Muscle of leg (tissue), 16 donors: Measurements from ENCODE around the gene GLYR1. TPM values are rescaled to one million over a fixed set of nuclear protein-coding genes. Genes with fewer than 3 reads are reported as not detected.
"Not testable (repeated sequence)": the region's sequence is repeated elsewhere in the genome, so short reads cannot be mapped to it uniquely, and the experiment has no call there.

Experiments used
- DNase-seq: peaks from one replicate; pipeline ENCODE4 v3.0.0; 2013
- H3K27ac ChIP-seq: one replicate; pipeline ENCODE4 v1.5.1; 2013; ENCODE audit warnings: mild to moderate bottlenecking, low read length, control low read depth
- H3K27me3 ChIP-seq: one replicate; pipeline ENCODE4 v1.6.1; 2013; ENCODE audit warnings: low read length; ENCODE audit not compliant: control insufficient read depth, insufficient read depth
- H3K36me3 ChIP-seq: one replicate; pipeline ENCODE4 v1.6.1; 2013; ENCODE audit warnings: low read length; ENCODE audit not compliant: control insufficient read depth, insufficient read depth
- H3K4me1 ChIP-seq: one replicate; pipeline ENCODE4 v1.6.1; 2013; ENCODE audit warnings: low read length; ENCODE audit not compliant: control insufficient read depth, insufficient read depth
- H3K4me3 ChIP-seq: one replicate; pipeline ENCODE4 v1.5.1; 2013; ENCODE audit warnings: low read length, control low read depth
- H3K9me3 ChIP-seq: replicated peaks from 2 replicates; pipeline ENCODE4 v1.6.1; 2013; ENCODE audit warnings: low read depth, low read length; ENCODE audit not compliant: control insufficient read depth
- WGBS: methylation state at CpG from one replicate; pipeline ENCODE4 v1.1.5; 2013; ENCODE audit warnings: missing lambda C conversion rate; ENCODE audit not compliant: insufficient coverage; 5-methylcytosine and 5-hydroxymethylcytosine counted together
- long read RNA-seq, 11 donors: transcript quantifications; one replicate each; lab custom pipeline, GENCODE V29; 2026
- polyA plus RNA-seq, 8 donors: library from polyadenylated mRNA; unstranded; fragments of 120-200 nt; gene quantifications; one replicate each; pipeline versions ENCODE4 v1.2.1 to v1.2.3, GENCODE V29; 2013; ENCODE audit warnings: inconsistent platforms in 1 of 8, low replicate concordance in 1 of 8; ENCODE audit not compliant: insufficient read length in 8 of 8, insufficient read depth in 1 of 8
- total RNA-seq: library from RNA; stranded (reverse); fragments of 120-200 nt; gene quantifications from one replicate; pipeline ENCODE4 v1.2.4, GENCODE V29; 2013

The GLYR1 gene
- total RNA-seq = 29.8 TPM
- polyA plus RNA-seq = 10 to 100 TPM; 49.8 to 57.1 (median 51.5) TPM
- long read RNA-seq, donor 1, partial matches to known transcripts = 0 of 3 reads
- long read RNA-seq, donor 1, other reads (novel, unspliced or antisense) = 0 of 3 reads
- long read RNA-seq, donor 2 = 0 reads
- long read RNA-seq, donor 3, transcript GLYR1-212 (16 exons, 1,831 nt) = major isoform, 5 of 13 reads
- long read RNA-seq, donor 3, partial matches to known transcripts = 0 of 13 reads
- long read RNA-seq, donor 3, other reads (novel, unspliced or antisense) = 0 of 13 reads
- long read RNA-seq, donor 4, partial matches to known transcripts = 0 of 3 reads
- long read RNA-seq, donor 4, other reads (novel, unspliced or antisense) = 0 of 3 reads
- long read RNA-seq, donor 5, transcript GLYR1-201 (16 exons, 3,772 nt) = major isoform, 6 of 42 reads
- long read RNA-seq, donor 5, partial matches to known transcripts = 29 of 42 reads
- long read RNA-seq, donor 5, other reads (novel, unspliced or antisense) = 0 of 42 reads
- long read RNA-seq, donor 6, transcript GLYR1-201 (16 exons, 3,772 nt) = major isoform, 7 of 13 reads
- long read RNA-seq, donor 6, partial matches to known transcripts = 0 of 13 reads
- long read RNA-seq, donor 6, other reads (novel, unspliced or antisense) = 0 of 13 reads
- long read RNA-seq, donor 7, transcript GLYR1-201 (16 exons, 3,772 nt) = major isoform, 6 of 9 reads
- long read RNA-seq, donor 7, partial matches to known transcripts = 0 of 9 reads
- long read RNA-seq, donor 7, other reads (novel, unspliced or antisense) = 0 of 9 reads
- long read RNA-seq, donor 8, partial matches to known transcripts = 0 of 3 reads
- long read RNA-seq, donor 8, other reads (novel, unspliced or antisense) = 0 of 3 reads
- long read RNA-seq, donor 9, partial matches to known transcripts = 0 of 5 reads
- long read RNA-seq, donor 9, other reads (novel, unspliced or antisense) = 0 of 5 reads
- long read RNA-seq, donor 10, transcript GLYR1-201 (16 exons, 3,772 nt) = major isoform, 6 of 7 reads
- long read RNA-seq, donor 10, partial matches to known transcripts = 0 of 7 reads
- long read RNA-seq, donor 10, other reads (novel, unspliced or antisense) = 0 of 7 reads
- long read RNA-seq, donor 11, partial matches to known transcripts = 0 of 7 reads
- long read RNA-seq, donor 11, other reads (novel, unspliced or antisense) = 0 of 7 reads

GRCh38 chr16:4846901-4847773 lies at the start of gene GLYR1, which contains the start of gene UBN1:
GLYR1 (minus strand) TSS chr16:4847288; CDS start chr16:4847265, 23 bp downstream.
UBN1 (plus strand) TSS chr16:4847481; CDS start chr16:4852918, 5,437 bp downstream.
- WGBS = under 1% methylated on average over 113 of the region's 126 CpGs

GRCh38 chr16:4896761-4897160 lies 49.7 kb upstream of the GLYR1 start:
- not testable (repeated sequence) for H3K9me3 ChIP-seq, H3K27me3 ChIP-seq, H3K36me3 ChIP-seq, DNase-seq, H3K4me3 ChIP-seq, H3K27ac ChIP-seq
- WGBS = 68% methylated on average over 3 of the region's 9 CpGs
- peaks cover 15% of the 10 kb centered on the region for H3K4me1 ChIP-seq

More at GRCh38 chr16:4846901-4847773, at the start of gene GLYR1, which contains the start of gene UBN1:
- H3K4me1 ChIP-seq = peaks cover 19% of the 10 kb centered on the region
- H3K4me3 ChIP-seq = peak within 1 kb of the TSS; percentile 89
- peak; percentile 99 for DNase-seq
- H3K27me3 ChIP-seq = no peaks in the 10 kb centered on the region
- no peaks in the 10 kb centered on the region for H3K9me3 ChIP-seq
- peaks cover 27% of the 10 kb centered on the region for H3K36me3 ChIP-seq
- H3K27ac ChIP-seq = peak within 1 kb of the TSS; percentile 85

- Histone ChIP-seq H3K27ac (no peak overlapping the region), H3K4me1 (peaks cover 20% of the 10 kb centered on the region), H3K36me3 (no peaks in the 10 kb centered on the region), H3K27me3 (no peaks in the 10 kb centered on the region), H3K4me3 (no peak overlapping the region), H3K9me3 (peaks cover 4% of the 10 kb centered on the region)
- 91% methylated on average over 11 of the region's 13 CpGs for WGBS
- DNase-seq = no peak
Observed at GRCh38 chr16:4895366-4895765, 48.3 kb upstream of the GLYR1 start.

GRCh38 chr16:4894276-4895150 lies 47.4 kb upstream of the GLYR1 start:
- no peaks in the 10 kb centered on the region for H3K36me3 ChIP-seq
- no peaks in the 10 kb centered on the region for H3K27me3 ChIP-seq
- H3K27ac ChIP-seq = no peak overlapping the region
- H3K9me3 ChIP-seq = peaks cover 4% of the 10 kb centered on the region
- 75% methylated on average over 12 of the region's 22 CpGs for WGBS
- peaks cover 20% of the 10 kb centered on the region for H3K4me1 ChIP-seq
- no peak for DNase-seq
- no peak overlapping the region for H3K4me3 ChIP-seq

- DNase-seq = no peak
- H3K36me3 ChIP-seq = no peaks in the 10 kb centered on the region
- H3K9me3 ChIP-seq = no peaks in the 10 kb centered on the region
- no peaks in the 10 kb centered on the region for H3K27me3 ChIP-seq
- H3K27ac ChIP-seq = no peak overlapping the region
- H3K4me1 ChIP-seq = peaks cover 20% of the 10 kb centered on the region
- 79% methylated on average over 20 of the region's 26 CpGs for WGBS
- no peak overlapping the region for H3K4me3 ChIP-seq
Observed at GRCh38 chr16:4893103-4893862, 46.2 kb upstream of the GLYR1 start.

DNA sequence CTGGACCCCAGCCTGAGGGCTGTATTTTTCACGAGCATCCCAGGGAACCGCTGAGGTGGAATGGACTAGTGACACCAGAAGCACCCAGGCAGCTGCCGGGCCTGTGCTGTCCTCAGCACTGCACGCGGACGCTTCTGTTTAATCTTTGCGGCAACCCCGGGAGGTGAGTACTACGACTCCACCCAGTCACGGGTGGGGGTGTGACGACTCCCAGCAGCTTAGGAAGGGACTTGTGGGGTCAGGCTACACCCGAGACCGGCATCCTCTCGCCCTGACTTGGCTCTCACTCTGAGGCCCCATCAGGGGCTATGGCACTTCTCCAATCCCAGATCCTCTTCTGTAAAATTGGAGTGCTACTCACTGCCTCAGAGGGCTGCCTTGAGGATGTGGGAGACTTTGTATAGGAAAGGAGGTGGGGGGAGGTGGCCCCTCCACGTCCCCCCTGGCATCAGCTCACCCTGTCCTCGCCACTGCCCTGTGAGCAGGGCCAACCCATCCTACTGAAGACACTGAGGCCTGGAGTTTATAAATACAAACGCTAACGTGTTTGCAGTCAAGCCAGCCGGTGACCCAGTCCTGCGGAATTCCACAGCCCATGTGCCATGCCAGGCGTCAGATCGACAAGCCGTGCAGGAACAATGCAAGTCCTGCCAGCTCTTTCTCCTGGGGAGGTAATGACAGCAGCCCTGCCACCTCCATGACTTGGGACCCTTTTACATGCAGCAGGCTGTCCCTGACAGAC lies 45.4 kb upstream of the GLYR1 start:
- Histone ChIP-seq H3K27me3 (no peaks in the 10 kb centered on the region), H3K9me3 (no peaks in the 10 kb centered on the region), H3K4me3 (no peak overlapping the region), H3K36me3 (peaks cover 6% of the 10 kb centered on the region), H3K4me1 (peaks cover 20% of the 10 kb centered on the region), H3K27ac (no peak overlapping the region)
- DNase-seq = peak; percentile 75
- 22% methylated on average over 22 of the region's 23 CpGs for WGBS

- no peaks in the 10 kb centered on the region for H3K27me3 ChIP-seq
- peaks cover 20% of the 10 kb centered on the region for H3K4me1 ChIP-seq
- peaks cover 10% of the 10 kb centered on the region for H3K36me3 ChIP-seq
- H3K4me3 ChIP-seq = no peak overlapping the region
- no peak for DNase-seq
- H3K27ac ChIP-seq = no peak overlapping the region
- H3K9me3 ChIP-seq = no peaks in the 10 kb centered on the region
- WGBS = 30% methylated on average over 12 of the region's 12 CpGs
Observed at GRCh38 chr16:4891886-4892216, 44.8 kb upstream of the GLYR1 start.
